Osteocyte (in vitro differentiated cells): ENCODE results near the gene RBM27. TPM values are rescaled to one million over a fixed set of nuclear protein-coding genes. Genes with fewer than 3 reads are reported as not detected.
"Not testable (repeated sequence)": the region's sequence is repeated elsewhere in the genome, so short reads cannot be mapped to it uniquely, and the experiment has no call there.

Experiments used
- DNase-seq: peaks from one replicate; pipeline ENCODE4 v3.0.0; 2021; ENCODE audit warnings: mixed read lengths; ENCODE audit not compliant: unreplicated experiment; ENCODE audit errors: extremely low spot score
- H3K27ac Mint-ChIP-seq: one replicate; pipeline ENCODE4 v1.8.0; 2021; ENCODE audit warnings: mild to moderate bottlenecking, mixed read lengths; ENCODE audit not compliant: unreplicated experiment
- H3K27me3 Mint-ChIP-seq: one replicate; pipeline ENCODE4 v1.8.0; 2021; ENCODE audit warnings: mixed read lengths; ENCODE audit not compliant: unreplicated experiment
- H3K36me3 Mint-ChIP-seq: one replicate; pipeline ENCODE4 v1.8.0; 2021; ENCODE audit warnings: mixed read lengths; ENCODE audit not compliant: unreplicated experiment
- H3K4me1 Mint-ChIP-seq: one replicate; pipeline ENCODE4 v1.8.0; 2021; ENCODE audit warnings: mixed read lengths; ENCODE audit not compliant: unreplicated experiment
- H3K4me3 Mint-ChIP-seq: one replicate; pipeline ENCODE4 v1.8.0; 2021; ENCODE audit warnings: mild to moderate bottlenecking, moderate library complexity, mixed read lengths; ENCODE audit not compliant: unreplicated experiment
- H3K9me3 Mint-ChIP-seq: one replicate; pipeline ENCODE4 v1.8.0; 2021; ENCODE audit warnings: mixed read lengths; ENCODE audit not compliant: unreplicated experiment
- CTCF ChIP-seq: fragments of 200-600 bp; sonication (generic); IDR thresholded peaks from 2 replicates; pipeline ENCODE4 v1.5.0; 2021; ENCODE audit warnings: antibody characterized with exemption, mild to moderate bottlenecking, moderate library complexity
- total RNA-seq: library from RNA; stranded (reverse); gene quantifications from 2 replicates; pipeline ENCODE4 v1.2.1, GENCODE V29; 2021

Gene RBM27
- total RNA-seq, 1 donor from 2014 or later, result 12.2 TPM

DNA sequence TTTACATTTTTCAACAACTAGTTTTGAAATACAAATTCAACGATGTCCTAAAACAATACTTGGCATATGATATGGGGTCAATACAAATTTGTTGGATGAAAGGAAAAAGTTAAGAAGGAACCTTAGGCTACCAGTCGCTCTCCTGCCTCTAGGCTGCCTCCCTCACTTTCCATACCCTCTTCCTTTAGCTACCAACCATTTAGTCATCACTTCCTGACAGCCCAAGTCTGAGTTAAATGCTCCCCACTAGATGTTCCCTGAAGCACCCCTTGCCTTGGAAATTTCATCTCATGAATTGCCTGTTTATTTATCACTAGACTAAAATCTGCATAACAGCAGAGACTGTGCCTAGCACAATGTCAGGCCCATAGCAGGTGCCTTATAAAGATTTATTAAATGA lies 18.2 kb upstream of the RBM27 start:
- DNase-seq, result no peak

GRCh38 chr5:146188358-146188757 lies 15.0 kb upstream of the RBM27 start:
- no peak overlapping the region for H3K4me3 Mint-ChIP-seq
- no peaks in the 10 kb centered on the region for H3K36me3 Mint-ChIP-seq
- H3K27ac Mint-ChIP-seq, result no peak overlapping the region
- DNase-seq, result no peak
- no peaks in the 10 kb centered on the region for H3K9me3 Mint-ChIP-seq
- H3K27me3 Mint-ChIP-seq, result peaks cover 10% of the 10 kb centered on the region
- no peak for TF ChIP-seq CTCF
- H3K4me1 Mint-ChIP-seq, result no peaks in the 10 kb centered on the region

More for the DNA sequence above, 18.2 kb upstream of the RBM27 start:
- no peak overlapping the region for H3K27ac Mint-ChIP-seq
- peaks cover 11% of the 10 kb centered on the region for H3K4me1 Mint-ChIP-seq
- H3K9me3 Mint-ChIP-seq, result no peaks in the 10 kb centered on the region
- peaks cover 2% of the 10 kb centered on the region for H3K27me3 Mint-ChIP-seq
- H3K4me3 Mint-ChIP-seq, result no peak overlapping the region
- TF ChIP-seq CTCF, result no peak
- peaks cover 1% of the 10 kb centered on the region for H3K36me3 Mint-ChIP-seq

- no peak for DNase-seq
- Mint-ChIP-seq H3K27ac (no peak overlapping the region), H3K4me3 (no peak overlapping the region), H3K36me3 (no peaks in the 10 kb centered on the region), H3K27me3 (peaks cover 24% of the 10 kb centered on the region), H3K9me3 (no peaks in the 10 kb centered on the region), H3K4me1 (no peaks in the 10 kb centered on the region)
- no peak for TF ChIP-seq CTCF
These were observed 10.8 kb upstream of the RBM27 start for GRCh38 chr5:146192571-146193043.

DNA sequence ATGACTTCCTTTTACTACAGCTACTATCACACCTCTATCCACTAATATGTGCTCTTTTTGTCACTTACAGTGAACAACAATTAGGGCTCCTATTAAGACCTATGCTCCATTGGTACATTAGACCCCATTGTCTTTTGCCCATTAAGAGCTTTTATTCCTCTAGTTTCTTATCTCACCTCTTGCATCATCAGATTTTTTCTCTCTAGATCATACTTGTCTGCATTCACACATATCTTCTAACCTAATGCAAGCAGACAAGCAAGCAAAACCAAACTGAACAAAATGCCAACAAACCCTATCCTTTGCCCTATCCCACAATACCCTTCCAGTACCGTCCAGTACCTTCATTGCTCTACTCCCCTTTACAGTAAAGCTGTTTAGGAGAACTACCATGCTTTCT lies 10.1 kb upstream of the RBM27 start:
- Mint-ChIP-seq H3K4me3 (no peak overlapping the region), H3K4me1 (no peaks in the 10 kb centered on the region), H3K9me3 (no peaks in the 10 kb centered on the region), H3K27me3 (peaks cover 24% of the 10 kb centered on the region), H3K36me3 (no peaks in the 10 kb centered on the region), H3K27ac (no peak overlapping the region)
- DNase-seq, result no peak
- TF ChIP-seq CTCF, result no peak

GRCh38 chr5:146194997-146195396 lies 8.4 kb upstream of the RBM27 start:
- not testable (repeated sequence) for H3K27ac Mint-ChIP-seq, H3K4me1 Mint-ChIP-seq, H3K36me3 Mint-ChIP-seq, DNase-seq, H3K9me3 Mint-ChIP-seq, H3K4me3 Mint-ChIP-seq
- peaks cover 22% of the 10 kb centered on the region for H3K27me3 Mint-ChIP-seq

GRCh38 chr5:146196459-146197048 lies 6.9 kb upstream of the RBM27 start:
- Mint-ChIP-seq H3K4me3 (no peak overlapping the region), H3K27me3 (peaks cover 18% of the 10 kb centered on the region), H3K9me3 (no peaks in the 10 kb centered on the region), H3K36me3 (no peaks in the 10 kb centered on the region), H3K4me1 (no peaks in the 10 kb centered on the region), H3K27ac (no peak overlapping the region)
- no peak for DNase-seq
- no peak for TF ChIP-seq CTCF
